VCaP (cell line): ENCODE data around the gene SH3BP5.

ENCODE experiments used
- H3K27ac ChIP-seq: fragments of 450-650 bp; 2 replicates; pipeline ENCODE4 v1.5.1; 2017
- CTCF ChIP-seq: fragments of 450-650 bp; conservative IDR thresholded peaks from 2 replicates; pipeline ENCODE4 v1.5.1; 2017; ENCODE audit warnings: mild to moderate bottlenecking, moderate library complexity

Gene SH3BP5

DNA sequence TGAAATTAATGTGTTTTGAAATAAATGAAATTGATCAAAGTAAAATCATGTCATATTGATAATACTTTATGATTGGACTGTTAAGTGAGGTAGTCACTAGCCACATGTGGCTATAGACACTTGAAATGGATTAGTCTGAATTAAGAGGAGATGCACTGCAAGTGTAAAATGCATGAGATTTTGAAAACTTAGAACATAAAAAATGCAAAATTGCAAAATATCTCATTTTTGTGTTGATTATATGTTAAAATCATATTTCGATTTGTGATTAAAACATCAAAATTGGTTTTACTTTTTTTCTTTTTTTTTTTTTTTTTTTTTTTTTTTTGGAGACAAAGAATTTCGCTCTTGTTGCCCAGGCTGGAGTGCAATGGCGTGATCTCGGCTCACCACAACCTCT is 103.1 kb downstream of the SH3BP5 start:
- TF ChIP-seq CTCF, result no peak

GRCh38 chr3:15228147-15228546 is 104.2 kb downstream of the SH3BP5 start:
- H3K27ac ChIP-seq, result no peak overlapping the region
- TF ChIP-seq CTCF, result no peak

More for the DNA sequence above, 103.1 kb downstream of the SH3BP5 start:
- no peak overlapping the region for H3K27ac ChIP-seq

DNA sequence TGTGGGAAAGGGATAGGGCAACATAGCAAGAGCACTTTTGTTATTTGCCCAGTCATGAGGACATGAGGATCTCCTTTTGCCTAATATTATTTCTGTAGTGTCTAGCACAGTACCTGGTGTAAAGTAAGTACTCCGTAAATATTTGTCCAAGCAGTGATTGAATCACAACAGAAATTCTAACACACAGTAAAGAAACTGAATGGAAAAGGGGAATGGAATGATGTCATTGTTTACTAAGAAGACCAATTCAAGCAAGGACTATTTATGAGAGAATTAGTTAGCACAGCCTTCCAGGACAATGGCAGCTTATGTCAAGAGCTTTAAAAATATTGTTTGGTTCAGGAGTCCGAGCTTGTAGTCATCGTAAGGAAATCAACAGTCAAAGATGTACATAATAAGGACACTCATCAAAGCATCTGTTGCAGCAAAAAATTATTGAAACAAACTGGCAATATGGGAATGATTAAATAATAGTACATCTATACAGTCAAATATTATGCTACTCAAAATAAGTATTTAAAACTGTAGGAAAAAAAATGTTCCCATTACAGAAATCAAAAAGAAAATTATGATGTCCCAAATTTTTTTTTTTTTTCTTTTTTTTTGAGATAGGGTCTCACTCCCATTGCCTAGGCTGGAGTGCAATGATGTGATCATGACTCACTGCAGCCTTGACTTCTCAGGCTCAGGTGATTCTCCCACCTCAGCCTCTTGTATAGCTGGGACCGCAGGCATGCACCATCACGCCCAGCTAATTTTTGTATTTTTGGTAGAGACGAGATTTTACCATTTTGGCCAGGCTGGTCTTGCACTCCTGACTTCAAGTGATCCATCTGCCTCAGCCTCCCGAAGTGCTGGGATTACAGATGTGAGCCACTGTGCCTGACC is 108.5 kb downstream of the SH3BP5 start:
- no peak for TF ChIP-seq CTCF
- H3K27ac ChIP-seq, result no peak overlapping the region

GRCh38 chr3:15221574-15222217 is 110.7 kb downstream of the SH3BP5 start:
- TF ChIP-seq CTCF, result no peak
- H3K27ac ChIP-seq, result no peak overlapping the region

DNA sequence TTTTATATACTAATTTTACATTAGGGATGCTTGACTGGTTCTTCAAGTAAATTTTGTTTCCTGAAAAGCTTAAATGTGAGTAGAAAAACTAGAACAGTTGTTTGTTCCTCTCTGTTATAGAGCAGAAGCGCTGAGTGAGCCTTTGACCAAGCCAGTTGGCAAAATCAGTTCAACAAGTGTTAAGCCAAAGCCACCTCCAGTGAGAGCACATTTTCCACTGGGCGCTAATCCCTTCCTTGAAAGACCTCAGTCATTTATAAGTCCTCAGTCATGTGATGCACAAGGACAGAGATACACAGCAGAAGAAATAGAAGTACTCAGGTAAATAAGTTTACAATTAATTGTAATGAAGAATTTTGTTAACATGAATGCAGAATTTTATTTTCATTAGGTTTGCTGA is 111.7 kb downstream of the SH3BP5 start:
- TF ChIP-seq CTCF, result no peak
- H3K27ac ChIP-seq, result no peak overlapping the region

DNA sequence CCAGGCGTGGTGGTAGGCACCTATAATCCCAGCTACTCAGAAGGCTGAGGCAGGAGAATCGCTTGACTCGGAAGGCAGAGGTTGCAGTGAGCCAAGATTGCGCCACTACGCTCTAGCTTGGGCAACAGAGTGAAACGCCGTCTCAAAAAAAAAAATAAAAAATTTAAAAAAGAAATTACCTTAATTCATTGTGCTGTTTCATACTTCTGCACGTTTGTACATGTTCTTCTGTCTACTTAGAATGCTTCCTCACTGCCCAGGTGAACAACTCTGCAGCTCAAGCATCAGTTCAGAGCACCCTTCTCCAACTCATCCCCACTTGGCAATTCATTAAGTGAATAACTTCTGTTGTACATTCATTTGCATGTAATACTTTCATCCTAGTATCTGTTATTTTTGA is 112.3 kb downstream of the SH3BP5 start:
- TF ChIP-seq CTCF, result no peak
- H3K27ac ChIP-seq, result no peak overlapping the region

- no peak for TF ChIP-seq CTCF
- no peak overlapping the region for H3K27ac ChIP-seq
Measured at GRCh38 chr3:15218689-15219088, 113.7 kb downstream of the SH3BP5 start.
